T47D (cell line): ENCODE results near the gene HOXD9.

Source experiments
- DNase-seq, 2 experiments: peaks; one replicate each; pipeline versions ENCODE4 v3.0.0 to v3.0.0-alpha.2; 2011 to 2012; ENCODE audit warnings: low read depth in 1 of 2, low spot score in 1 of 2
- JUND ChIP-seq: IDR thresholded peaks from 2 replicates; pipeline ENCODE4 v1.6.1; 2012; ENCODE audit warnings: low read depth
- in situ Hi-C: cut with HindIII; loops from 2 replicates; pipeline ENCODE4 v1.10.0; 2016; ENCODE audit warnings: low sequenced_read_pairs, low pct_unique_long_range_greater_than_20kb

The HOXD9 gene

GRCh38 chr2:176089843-176090395 is 32.6 kb upstream of the HOXD9 start:
- DNase-seq = no peak
- no peak for TF ChIP-seq JUND
- in situ Hi-C loops = no loop called here

- in situ Hi-C loops = no loop called here
- TF ChIP-seq JUND = no peak
Observed at GRCh38 chr2:176090862-176091261, 31.7 kb upstream of the HOXD9 start.

GRCh38 chr2:176091329-176092258 is 30.9 kb upstream of the HOXD9 start:
- no peak for TF ChIP-seq JUND
- DNase-seq = no peak
- in situ Hi-C loops = no loop called here

More at GRCh38 chr2:176090862-176091261, 31.7 kb upstream of the HOXD9 start:
- no peak for DNase-seq

DNA sequence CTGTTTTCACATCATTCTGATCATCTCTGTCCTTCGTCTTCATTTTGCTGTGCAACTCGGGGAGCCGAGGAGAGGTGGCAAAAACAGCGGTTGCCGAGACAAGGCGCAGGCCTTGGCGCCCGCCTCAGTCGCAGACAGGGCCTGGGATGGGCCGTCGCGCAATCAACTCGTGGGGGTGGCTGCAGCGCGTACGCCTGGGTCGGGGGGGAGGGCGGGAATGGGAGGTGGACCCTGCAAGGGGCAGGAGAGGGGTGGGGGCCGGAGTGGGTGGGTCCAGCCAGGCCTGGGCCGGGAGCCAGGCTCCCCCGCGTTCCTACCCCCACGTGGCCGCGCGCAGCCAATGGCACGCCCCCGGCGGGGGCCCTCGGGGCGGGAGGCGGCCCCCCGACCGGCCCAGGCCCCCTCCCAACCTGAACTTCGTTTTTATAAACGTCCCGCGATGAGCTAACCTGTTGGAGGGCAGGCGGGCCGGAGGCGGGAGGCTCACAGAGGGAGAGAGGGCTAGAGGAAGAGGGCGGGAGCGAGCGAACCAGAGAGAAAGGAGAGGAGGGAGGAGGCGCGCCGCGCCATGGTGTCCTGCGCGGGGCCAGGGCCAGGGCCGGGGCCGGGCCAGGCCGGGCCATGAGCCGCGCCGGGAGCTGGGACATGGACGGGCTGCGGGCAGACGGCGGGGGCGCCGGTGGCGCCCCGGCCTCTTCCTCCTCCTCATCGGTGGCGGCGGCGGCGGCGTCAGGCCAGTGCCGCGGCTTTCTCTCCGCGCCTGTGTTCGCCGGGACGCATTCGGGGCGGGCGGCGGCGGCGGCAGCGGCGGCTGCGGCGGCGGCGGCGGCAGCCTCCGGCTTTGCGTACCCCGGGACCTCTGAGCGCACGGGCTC is 30.0 kb upstream of the HOXD9 start, which contains the start of gene HOXD13:
Gene HOXD13, plus strand, starts transcription at position 452 of the 875 bp plus-strand sequence. Its CDS starts 170 bp downstream, at position 622.
- TF ChIP-seq JUND = no peak
- DNase-seq = no peak
- in situ Hi-C loops = no loop called here

GRCh38 chr2:176093145-176093897 is 29.2 kb upstream of the HOXD9 start:
- no peak for DNase-seq
- in situ Hi-C loops = no loop called here
- no peak for TF ChIP-seq JUND

DNA sequence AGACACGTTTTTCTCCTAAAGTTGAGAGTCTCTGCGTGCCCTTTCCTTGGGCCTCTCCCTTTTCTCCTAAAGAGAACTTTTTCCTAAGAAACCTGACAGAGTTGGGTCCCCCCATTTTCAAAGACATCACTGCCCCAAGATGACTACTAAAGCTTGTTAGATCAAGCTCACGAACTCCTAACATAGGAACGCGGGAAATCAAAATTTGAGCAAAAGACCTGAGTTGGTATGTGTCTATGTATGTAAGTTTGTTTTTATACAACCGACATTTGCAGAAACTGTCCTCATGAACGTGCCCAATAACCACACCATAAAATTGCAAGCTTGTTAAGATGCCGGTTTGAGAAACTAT is 28.6 kb upstream of the HOXD9 start:
- in situ Hi-C loops = no loop called here
- TF ChIP-seq JUND = no peak
- DNase-seq = no peak

DNA sequence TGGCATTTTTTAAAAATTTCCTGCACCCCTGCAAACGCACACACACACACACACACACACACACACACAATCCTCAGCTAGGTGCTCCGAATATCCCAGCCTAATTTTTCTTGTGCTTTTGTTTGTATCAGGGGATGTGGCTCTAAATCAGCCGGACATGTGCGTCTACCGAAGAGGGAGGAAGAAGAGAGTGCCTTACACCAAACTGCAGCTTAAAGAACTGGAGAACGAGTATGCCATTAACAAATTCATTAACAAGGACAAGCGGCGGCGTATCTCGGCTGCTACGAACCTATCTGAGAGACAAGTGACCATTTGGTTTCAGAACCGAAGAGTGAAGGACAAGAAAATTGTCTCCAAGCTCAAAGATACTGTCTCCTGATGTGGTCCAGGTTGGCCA is 28.2 kb upstream of the HOXD9 start:
- in situ Hi-C loops = no loop called here
- no peak for DNase-seq
- no peak for TF ChIP-seq JUND

DNA sequence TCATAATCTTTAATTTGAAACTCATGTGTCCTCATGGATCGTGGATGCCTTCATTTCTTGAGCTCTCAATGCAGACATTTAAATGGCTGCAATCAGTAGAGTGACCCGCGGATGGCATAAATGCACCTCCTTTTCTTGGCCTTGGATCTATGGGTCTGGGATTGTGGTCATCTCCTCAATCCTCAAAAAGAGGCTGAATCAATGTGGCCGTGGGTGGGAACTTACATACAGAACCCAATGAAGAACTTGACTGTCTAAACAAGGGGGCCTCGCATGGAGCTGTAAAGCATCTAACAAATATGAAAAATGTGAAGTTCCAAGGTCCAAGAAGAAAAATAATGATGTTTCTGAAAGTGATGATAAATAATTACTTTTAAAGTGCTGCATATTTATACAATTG is 27.1 kb upstream of the HOXD9 start:
- DNase-seq = no peak
- in situ Hi-C loops = no loop called here
- TF ChIP-seq JUND = no peak

DNA sequence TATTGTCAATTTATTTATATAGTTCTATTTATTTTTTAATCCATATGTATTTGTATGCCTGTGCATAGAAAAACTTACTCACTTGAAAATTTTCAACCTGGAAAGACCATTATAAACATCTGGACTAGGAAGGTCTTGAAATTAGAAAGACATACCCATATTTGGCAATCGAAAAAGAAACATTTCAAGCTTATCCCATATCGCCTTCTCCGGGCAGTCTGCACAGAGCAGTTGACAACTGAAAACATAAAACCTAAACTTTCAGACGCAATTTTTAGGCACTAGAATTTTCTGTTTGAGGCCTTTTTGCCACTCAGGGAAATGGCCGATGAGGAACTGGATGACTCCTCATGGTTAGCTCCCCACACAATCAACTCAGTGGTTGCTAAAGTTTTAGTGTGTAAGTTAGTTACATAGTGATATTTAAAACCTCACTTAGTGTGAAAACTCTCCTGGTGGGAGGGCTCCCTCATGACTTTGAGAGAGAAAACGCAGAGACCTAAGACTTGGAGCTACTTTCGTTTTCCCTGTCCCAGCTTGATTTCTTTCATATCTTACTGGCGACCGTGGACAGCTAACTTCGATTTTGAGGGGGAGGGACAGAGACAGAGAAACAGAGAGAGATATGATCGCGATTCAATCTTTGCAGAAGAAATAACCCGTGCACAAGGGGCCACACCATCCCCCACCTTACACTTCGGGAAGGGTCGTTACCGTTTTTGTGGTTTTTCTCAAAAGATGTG is 26.1 kb upstream of the HOXD9 start:
- in situ Hi-C loops = no loop called here
- DNase-seq = peak in 1 of 2 experiments; percentile 30

DNA sequence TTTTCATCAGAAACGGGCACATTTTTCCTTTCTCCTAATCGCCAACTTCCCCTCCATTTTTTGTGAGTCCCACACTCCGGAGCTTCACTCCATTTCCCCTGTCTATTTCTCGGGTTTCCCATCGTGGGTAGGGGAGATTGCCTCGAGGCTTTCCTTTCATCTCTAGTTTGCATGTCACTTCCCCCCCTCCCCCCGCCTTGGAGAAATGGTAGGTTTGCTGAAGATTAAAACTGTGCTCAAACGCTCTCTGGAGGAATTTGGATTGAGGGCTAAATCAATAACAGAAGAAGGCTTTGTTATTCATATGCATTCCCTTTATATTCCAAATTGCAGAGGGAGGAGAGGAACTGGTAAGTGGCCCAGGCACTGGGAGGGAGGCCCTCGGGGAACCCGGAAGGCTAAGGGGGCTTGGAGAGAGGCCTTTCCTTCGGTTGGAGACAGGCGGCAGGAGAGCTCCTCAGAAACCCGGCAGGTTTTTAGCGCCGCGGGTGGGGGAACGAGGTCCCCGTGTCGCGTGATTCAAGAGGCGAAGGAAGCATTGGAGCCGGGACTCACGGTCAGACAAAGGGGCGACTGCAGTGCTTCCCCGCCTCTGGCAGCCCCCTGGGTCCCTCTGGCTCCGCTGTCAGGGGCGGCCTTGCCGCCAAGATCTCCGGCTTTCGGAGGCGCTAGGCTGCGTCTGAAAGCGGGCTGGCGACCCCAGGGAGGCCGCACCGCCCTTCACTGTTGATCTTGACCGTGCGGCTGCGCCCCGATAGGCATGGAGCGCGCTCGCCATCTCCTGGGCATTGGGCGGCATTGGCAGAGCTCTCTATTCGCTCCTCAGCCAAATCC is 25.3 kb upstream of the HOXD9 start:
- DNase-seq = peak; percentile 86 to 92
- in situ Hi-C loops = no loop called here
- TF ChIP-seq JUND = no peak

More for the DNA sequence above, 26.1 kb upstream of the HOXD9 start:
- TF ChIP-seq JUND = no peak

DNA sequence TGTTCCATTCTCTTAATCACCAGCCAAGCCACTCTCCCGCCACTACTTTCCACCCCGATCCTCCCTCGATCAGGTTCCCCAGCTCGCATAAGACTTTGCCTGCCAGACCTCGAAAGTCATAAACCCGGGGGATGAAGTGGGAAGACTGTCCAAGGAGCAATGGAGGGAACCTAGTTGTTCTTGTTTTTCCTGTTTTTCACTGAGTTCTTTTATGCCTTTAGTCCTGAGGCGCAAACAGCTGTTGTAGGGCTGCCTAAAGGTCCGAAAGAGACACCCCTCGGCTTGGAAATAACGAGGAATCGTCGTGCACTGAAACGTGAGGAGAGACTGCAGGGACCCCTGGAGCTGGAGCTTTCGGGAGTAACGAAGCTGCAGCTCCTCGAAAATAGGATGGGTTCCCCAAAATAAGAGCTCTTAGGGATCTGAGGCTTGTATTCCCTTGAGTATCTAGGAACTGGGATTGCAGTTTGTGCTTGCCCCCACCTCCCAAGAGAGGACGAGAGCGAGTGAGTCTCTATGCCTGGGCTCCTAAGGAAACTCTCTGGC is 24.6 kb upstream of the HOXD9 start:
- TF ChIP-seq JUND = no peak
- in situ Hi-C loops = no loop called here
- no peak for DNase-seq
